NT2/D1 (cell line): ENCODE results near the gene PPFIBP1.
"Not testable (repeated sequence)": the region's sequence is repeated elsewhere in the genome, so short reads cannot be mapped to it uniquely, and the experiment has no call there.

Source experiments
- DNase-seq: peaks from one replicate; pipeline ENCODE4 v3.0.0-alpha.2; 2011; ENCODE audit warnings: low read depth, low spot score
- H3K27me3 ChIP-seq: 2 replicates; pipeline ENCODE4 v1.6.0; 2011; ENCODE audit warnings: mild to moderate bottlenecking; ENCODE audit not compliant: insufficient read length, insufficient read depth
- H3K36me3 ChIP-seq: 2 replicates; pipeline ENCODE4 v1.6.1; 2011; ENCODE audit warnings: mild to moderate bottlenecking, low read length, mixed read lengths; ENCODE audit not compliant: insufficient read depth, insufficient read length
- H3K4me1 ChIP-seq: 2 replicates; pipeline ENCODE4 v1.5.1; 2011; ENCODE audit not compliant: insufficient read depth, insufficient read length
- H3K4me3 ChIP-seq: 2 replicates; pipeline ENCODE4 v1.5.1; 2011; ENCODE audit warnings: low read depth; ENCODE audit not compliant: insufficient read length
- H3K9ac ChIP-seq: 2 replicates; pipeline ENCODE4 v1.6.0; 2011; ENCODE audit warnings: low read depth; ENCODE audit not compliant: insufficient read length
- H3K9me3 ChIP-seq: 2 replicates; pipeline ENCODE4 v1.5.1; 2011; ENCODE audit warnings: mild to moderate bottlenecking, low read length; ENCODE audit not compliant: insufficient read depth
- SUZ12 ChIP-seq: IDR thresholded peaks from 2 replicates; pipeline ENCODE4 v1.6.1; 2011; ENCODE audit not compliant: insufficient read length, insufficient read depth; ENCODE audit errors: extremely low read depth
- YY1 ChIP-seq: IDR thresholded peaks from 2 replicates; pipeline ENCODE4 v1.6.1; 2011; ENCODE audit not compliant: insufficient read length, insufficient read depth
- ZNF274 ChIP-seq: IDR thresholded peaks from 2 replicates; pipeline ENCODE4 v1.6.1; 2011; ENCODE audit warnings: mild to moderate bottlenecking, low read depth, low read length

The PPFIBP1 gene

DNA sequence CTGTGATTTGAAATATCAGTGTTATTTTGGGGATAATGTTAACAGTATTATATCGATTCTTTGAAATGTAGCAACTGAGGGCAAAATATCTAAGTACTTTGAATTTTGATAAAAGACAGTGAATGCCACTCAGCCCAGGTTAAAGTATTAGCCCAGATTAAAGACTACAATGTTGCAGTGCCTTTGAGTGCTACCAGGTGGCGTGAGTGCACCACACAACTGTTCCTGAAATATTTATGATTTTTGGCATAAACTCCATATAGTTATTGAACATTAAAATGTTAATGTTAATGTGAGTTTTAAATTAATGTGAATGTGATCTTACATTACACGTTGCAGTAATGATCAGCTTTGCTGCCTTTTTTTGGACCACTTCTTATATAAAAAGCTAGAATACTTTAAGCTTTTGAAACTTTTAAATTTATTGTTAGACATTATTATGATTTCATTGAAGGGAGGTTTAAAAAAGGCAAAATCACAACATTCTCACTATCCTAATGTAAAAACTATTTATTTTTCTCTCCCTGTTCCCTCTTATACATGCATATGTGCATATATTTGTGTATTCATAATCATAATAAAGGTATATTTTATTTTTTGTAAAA lies 209.1 kb downstream of the PPFIBP1 start:
- Histone ChIP-seq H3K36me3 (peaks cover 84% of the 10 kb centered on the region), H3K4me1 (no peaks in the 10 kb centered on the region), H3K9ac (no peak overlapping the region), H3K27me3 (no peaks in the 10 kb centered on the region), H3K4me3 (no peak overlapping the region), H3K9me3 (no peaks in the 10 kb centered on the region)
- no peak for TF ChIP-seq SUZ12
- no peak for TF ChIP-seq YY1
- TF ChIP-seq ZNF274: no peak
- peak; percentile 23 for DNase-seq

DNA sequence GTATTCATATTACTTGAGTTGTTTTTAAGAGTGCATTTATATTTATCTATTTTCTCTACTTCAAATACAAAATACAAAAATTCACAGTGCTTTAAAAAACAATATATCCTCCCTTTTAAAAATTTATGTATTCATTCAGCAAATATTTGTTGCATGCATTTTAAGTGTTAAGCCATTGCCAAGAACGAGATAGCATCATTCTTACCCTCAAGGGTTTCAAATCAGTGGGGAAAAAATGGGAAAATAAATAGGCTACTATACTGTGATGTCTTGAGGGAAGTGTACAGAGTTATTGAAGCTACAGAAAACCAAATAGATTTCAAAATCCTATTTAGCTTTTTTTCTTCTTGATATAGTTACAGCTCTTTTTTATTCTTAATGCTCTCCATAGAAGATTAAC lies 209.8 kb downstream of the PPFIBP1 start:
- Histone ChIP-seq H3K27me3 (no peaks in the 10 kb centered on the region), H3K9ac (no peak overlapping the region), H3K36me3 (peaks cover 84% of the 10 kb centered on the region), H3K9me3 (no peaks in the 10 kb centered on the region), H3K4me3 (no peak overlapping the region), H3K4me1 (no peaks in the 10 kb centered on the region)
- TF ChIP-seq YY1 (no peak), SUZ12 (no peak), ZNF274 (no peak)
- DNase-seq: no peak

DNA sequence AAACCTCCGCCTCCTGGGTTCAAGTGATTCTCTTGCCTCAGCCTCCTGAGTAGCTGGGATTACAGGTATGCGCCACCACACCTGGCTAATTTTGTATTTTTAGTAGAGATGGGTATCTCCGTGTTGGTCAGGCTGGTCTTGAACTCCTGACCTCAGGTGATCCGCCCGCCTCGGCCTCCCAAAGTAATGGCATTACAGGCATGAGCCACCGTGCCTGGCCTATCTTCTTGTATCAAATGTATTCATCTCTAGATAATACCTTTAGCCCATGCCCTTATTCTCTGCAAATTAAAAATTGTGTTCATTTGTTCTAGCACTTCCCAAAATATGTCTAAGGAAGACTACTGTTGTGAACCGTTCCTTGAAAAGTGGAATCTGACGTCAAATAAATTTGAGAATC lies 210.3 kb downstream of the PPFIBP1 start:
- H3K4me1 ChIP-seq, DNase-seq, H3K9ac ChIP-seq, H3K4me3 ChIP-seq, H3K9me3 ChIP-seq, H3K27me3 ChIP-seq: not testable (repeated sequence)
- H3K36me3 ChIP-seq: peaks cover 85% of the 10 kb centered on the region

- TF ChIP-seq YY1 (no peak), ZNF274 (no peak), SUZ12 (no peak)
- no peak for DNase-seq
- no peak overlapping the region for H3K4me3 ChIP-seq
- no peaks in the 10 kb centered on the region for H3K27me3 ChIP-seq
- H3K9me3 ChIP-seq: no peaks in the 10 kb centered on the region
- peaks cover 65% of the 10 kb centered on the region for H3K36me3 ChIP-seq
- H3K4me1 ChIP-seq: no peaks in the 10 kb centered on the region
- H3K9ac ChIP-seq: no peak overlapping the region
Measured at GRCh38 chr12:27743601-27744000, 219.6 kb downstream of the PPFIBP1 start.
